Fibroblast of lung (primary cell): ENCODE measurements around the gene LCE1C. TPM values are rescaled to one million over a fixed set of nuclear protein-coding genes. Genes with fewer than 3 reads are reported as not detected.

Experiments used
- DNase-seq, 2 donors: peaks; one replicate each; pipeline versions ENCODE4 v3.0.0 to v3.0.0-alpha.2; 2010; ENCODE audit warnings: low read depth in 2 of 2
- H2AFZ ChIP-seq: 2 replicates; pipeline ENCODE4 v1.5.1; 2012; ENCODE audit warnings: low read length, control low read depth, inconsistent platforms
- H3K27ac ChIP-seq: 2 replicates; pipeline ENCODE4 v1.5.1; 2011; ENCODE audit warnings: low read length, control low read depth; ENCODE audit not compliant: insufficient read depth
- H3K27me3 ChIP-seq: 2 replicates; pipeline ENCODE4 v1.5.1; 2011; ENCODE audit warnings: mild to moderate bottlenecking, low read length; ENCODE audit not compliant: control insufficient read depth, insufficient read depth
- H3K36me3 ChIP-seq: 2 replicates; pipeline ENCODE4 v1.5.1; 2011; ENCODE audit warnings: low read length; ENCODE audit not compliant: control insufficient read depth, insufficient read depth
- H3K4me1 ChIP-seq: 2 replicates; pipeline ENCODE4 v1.5.1; 2011; ENCODE audit warnings: low read length; ENCODE audit not compliant: control insufficient read depth, insufficient read depth; ENCODE audit errors: extremely low read depth
- H3K4me2 ChIP-seq: 2 replicates; pipeline ENCODE4 v1.5.1; 2011; ENCODE audit warnings: low read length, control low read depth; ENCODE audit not compliant: insufficient read depth; ENCODE audit errors: extremely low read depth
- H3K4me3 ChIP-seq, 4 experiments: fragments of 200-600 bp in 1 of 4; sonication (generic) in 1 of 4; replicated peaks in 1 of 4; 2 replicates each; pipeline ENCODE4 v1.5.1; 2011 to 2016; ENCODE audit warnings: low read length in 4 of 4, low read depth in 3 of 4, mild to moderate bottlenecking in 3 of 4, control low read depth in 2 of 4, inconsistent platforms in 1 of 4, mixed read lengths in 1 of 4; ENCODE audit not compliant: insufficient read depth in 1 of 4; ENCODE audit errors: control extremely low read depth in 1 of 4
- H3K79me2 ChIP-seq: 2 replicates; pipeline ENCODE4 v1.5.1; 2012; ENCODE audit warnings: mild to moderate bottlenecking, low read length, inconsistent platforms; ENCODE audit not compliant: control insufficient read depth, insufficient read depth
- H3K9ac ChIP-seq: 2 replicates; pipeline ENCODE4 v1.5.1; 2011; ENCODE audit warnings: mild to moderate bottlenecking, low read length, control low read depth; ENCODE audit not compliant: insufficient read depth
- H3K9me3 ChIP-seq: 2 replicates; pipeline ENCODE4 v1.5.1; 2012; ENCODE audit warnings: low read depth, low read length; ENCODE audit not compliant: control insufficient read depth, insufficient read depth
- H4K20me1 ChIP-seq: 2 replicates; pipeline ENCODE4 v1.5.1; 2011; ENCODE audit warnings: low read length; ENCODE audit not compliant: control insufficient read depth, insufficient read depth; ENCODE audit errors: extremely low read depth
- EZH2 ChIP-seq: IDR thresholded peaks from 2 replicates; pipeline ENCODE4 v1.5.1; 2012; ENCODE audit warnings: low read length, control low read depth, mild to moderate bottlenecking; ENCODE audit errors: missing control alignments
- polyA plus RNA-seq, 2 donors: library from polyadenylated mRNA; depleted of rRNA in 1 of 2; stranded (reverse) in 1 of 2; unstranded in 1 of 2; fragments of >200 nt; gene quantifications; 2 replicates each; pipeline ENCODE4 v1.2.1, GENCODE V29; 2011 to 2012; ENCODE audit warnings: missing spikeins in 1 of 2
- total RNA-seq: library from RNA; depleted of rRNA; stranded (reverse); fragments of >200 nt; gene quantifications from 2 replicates; pipeline ENCODE4 v1.2.1, GENCODE V29; 2014
- TF ChIP-seq, protein P1 (sequence below), 2 donors: IDR thresholded peaks in 1 of 2; conservative IDR thresholded peaks in 1 of 2; 1 replicate in 1 of 2; 2 replicates in 1 of 2; pipeline ENCODE4 v1.5.1; 2011 to 2012; ENCODE audit warnings: low read length in 2 of 2, control low read depth in 1 of 2, inconsistent platforms in 1 of 2, low read depth in 1 of 2, mild to moderate bottlenecking in 1 of 2

LCE1C gene
- total and polyA plus RNA-seq, 2 donors (not counting 1 experiment from before 2014, with no cell fraction given), result not detected

DNA sequence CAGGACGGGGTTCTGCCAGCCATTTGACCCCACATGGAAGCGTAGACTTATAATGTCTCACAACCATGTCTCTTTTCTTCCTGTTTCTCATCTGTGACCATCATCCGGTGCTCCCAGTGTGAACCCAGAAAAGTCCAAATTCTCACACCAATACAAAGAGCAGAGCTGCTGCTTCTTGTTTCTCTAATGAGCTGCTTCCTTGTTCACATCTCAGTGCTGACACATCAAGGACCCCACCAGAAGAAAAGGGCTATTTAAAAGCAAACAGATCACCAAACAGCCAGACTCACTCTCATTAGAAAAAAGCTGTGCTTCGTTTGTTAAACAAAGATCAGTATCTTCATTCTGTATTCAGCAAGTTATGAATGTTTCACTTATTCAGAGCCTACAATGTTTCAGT lies 10.8 kb downstream of the LCE1C start:
- Histone ChIP-seq H3K4me3 (no peak overlapping the region), H3K36me3 (no peaks in the 10 kb centered on the region), H3K4me2 (no peak overlapping the region), H3K27ac (no peak overlapping the region), H3K9me3 (no peaks in the 10 kb centered on the region), H4K20me1 (no peaks in the 10 kb centered on the region), H3K9ac (no peak overlapping the region), H3K4me1 (no peaks in the 10 kb centered on the region), H2AFZ (no peak overlapping the region), H3K27me3 (no peaks in the 10 kb centered on the region), H3K79me2 (no peaks in the 10 kb centered on the region)
- DNase-seq, result no peak
- no peak for TF ChIP-seq EZH2
- TF ChIP-seq, protein P1, sequence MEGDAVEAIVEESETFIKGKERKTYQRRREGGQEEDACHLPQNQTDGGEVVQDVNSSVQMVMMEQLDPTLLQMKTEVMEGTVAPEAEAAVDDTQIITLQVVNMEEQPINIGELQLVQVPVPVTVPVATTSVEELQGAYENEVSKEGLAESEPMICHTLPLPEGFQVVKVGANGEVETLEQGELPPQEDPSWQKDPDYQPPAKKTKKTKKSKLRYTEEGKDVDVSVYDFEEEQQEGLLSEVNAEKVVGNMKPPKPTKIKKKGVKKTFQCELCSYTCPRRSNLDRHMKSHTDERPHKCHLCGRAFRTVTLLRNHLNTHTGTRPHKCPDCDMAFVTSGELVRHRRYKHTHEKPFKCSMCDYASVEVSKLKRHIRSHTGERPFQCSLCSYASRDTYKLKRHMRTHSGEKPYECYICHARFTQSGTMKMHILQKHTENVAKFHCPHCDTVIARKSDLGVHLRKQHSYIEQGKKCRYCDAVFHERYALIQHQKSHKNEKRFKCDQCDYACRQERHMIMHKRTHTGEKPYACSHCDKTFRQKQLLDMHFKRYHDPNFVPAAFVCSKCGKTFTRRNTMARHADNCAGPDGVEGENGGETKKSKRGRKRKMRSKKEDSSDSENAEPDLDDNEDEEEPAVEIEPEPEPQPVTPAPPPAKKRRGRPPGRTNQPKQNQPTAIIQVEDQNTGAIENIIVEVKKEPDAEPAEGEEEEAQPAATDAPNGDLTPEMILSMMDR (conservative IDR thresholded peaks at IDR 0.05 in 1 of 2, IDR thresholded peaks at IDR 0.05 in 1 of 2; ENCODE audit: low read depth in 1 of 2, low read length in 2 of 2), result no peak

DNA sequence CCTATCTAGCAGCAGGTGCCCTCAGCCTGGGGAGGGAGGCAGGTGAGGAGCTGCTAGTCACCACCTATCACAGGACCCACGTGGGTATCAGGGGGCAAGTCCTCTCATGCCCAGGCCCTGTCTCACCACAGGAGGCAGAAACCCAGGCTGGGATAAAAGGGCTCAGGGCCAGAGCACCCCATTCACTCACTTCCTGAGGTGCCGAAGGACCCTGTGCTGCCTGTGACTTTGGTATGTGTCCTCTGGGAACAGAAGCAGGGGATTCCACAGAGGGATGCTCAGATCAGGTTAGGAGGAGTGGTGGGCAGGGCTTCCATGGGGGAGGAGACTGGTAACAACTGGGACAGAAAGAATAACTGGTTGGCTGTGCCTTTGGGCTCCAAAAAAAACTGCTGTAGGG lies 20.4 kb downstream of the LCE1C start, which contains the start of gene LCE1E:
Gene LCE1E (plus strand): TSS at position 181 of the 400 bp plus-strand sequence. CDS start 1,043 bp downstream, outside the sequence.
- Histone ChIP-seq H3K4me1 (peaks cover 2% of the 10 kb centered on the region), H3K9ac (no peak within 1 kb of the TSS), H3K4me2 (no peak within 1 kb of the TSS), H3K79me2 (no peaks in the 10 kb centered on the region), H3K4me3 (no peak within 1 kb of the TSS), H4K20me1 (no peaks in the 10 kb centered on the region), H3K27me3 (no peaks in the 10 kb centered on the region), H3K36me3 (no peaks in the 10 kb centered on the region), H3K27ac (no peak within 1 kb of the TSS), H3K9me3 (no peaks in the 10 kb centered on the region), H2AFZ (no peak within 1 kb of the TSS)
- DNase-seq, result no peak
- no peak for TF ChIP-seq EZH2
- TF ChIP-seq, protein P1 (conservative IDR thresholded peaks at IDR 0.05 in 1 of 2, IDR thresholded peaks at IDR 0.05 in 1 of 2; ENCODE audit: low read depth in 1 of 2, low read length in 2 of 2), result no peak

- Histone ChIP-seq H2AFZ (no peak overlapping the region), H3K4me3 (no peak overlapping the region), H3K4me2 (no peak overlapping the region), H3K27ac (no peak overlapping the region), H3K27me3 (no peaks in the 10 kb centered on the region), H3K9ac (no peak overlapping the region), H3K9me3 (no peaks in the 10 kb centered on the region), H4K20me1 (no peaks in the 10 kb centered on the region), H3K4me1 (peaks cover 2% of the 10 kb centered on the region), H3K36me3 (no peaks in the 10 kb centered on the region), H3K79me2 (no peaks in the 10 kb centered on the region)
- TF ChIP-seq EZH2, result no peak
- TF ChIP-seq, protein P1 (conservative IDR thresholded peaks at IDR 0.05 in 1 of 2, IDR thresholded peaks at IDR 0.05 in 1 of 2; ENCODE audit: low read depth in 1 of 2, low read length in 2 of 2), result no peak
- DNase-seq, result no peak
These were observed 23.4 kb downstream of the LCE1C start for GRCh38 chr1:152783095-152783494.
